Measurements from ENCODE around the gene CLSTN2. TPM values are rescaled to one million over a fixed set of nuclear protein-coding genes. Genes with fewer than 3 reads are reported as not detected.

Gene CLSTN2
- total and polyA plus RNA-seq, 2 of the 13 experiments (the other 11 are each of a cell fraction or from before 2014, with no cell fraction given): not detected

GRCh38 chr3:140447136-140447535, 512.2 kb downstream of the CLSTN2 start:
- Histone ChIP-seq H3K36me3 (replicated peaks in 1 of 2; ENCODE audit: control insufficient read depth in 1 of 2, insufficient read depth in 2 of 2, low read length in 2 of 2) (no peaks in the 10 kb centered on the region), H3K9ac (ENCODE audit: insufficient read depth, low read depth, low read length) (no peak overlapping the region), H3K9me3 (ENCODE audit: low read length) (no peaks in the 10 kb centered on the region), H3K4me1 (ENCODE audit: insufficient read depth, low read length) (no peaks in the 10 kb centered on the region), H3K79me2 (ENCODE audit: insufficient read depth, low read length) (no peaks in the 10 kb centered on the region), H2AFZ (ENCODE audit: low read length) (no peak overlapping the region), H3K27ac (ENCODE audit: extremely low read length, insufficient read depth, low read length) (no peak overlapping the region), H3K4me3 (replicated peaks in 1 of 3; ENCODE audit: insufficient read depth in 1 of 3, low read depth in 2 of 3, low read length in 3 of 3) (no peak overlapping the region), H3K4me2 (ENCODE audit: low read depth, low read length) (no peak overlapping the region), H4K20me1 (ENCODE audit: insufficient read depth, low read length) (no peaks in the 10 kb centered on the region), H3K27me3 (ENCODE audit: control insufficient read depth in 1 of 2, insufficient read depth in 2 of 2, low read length in 2 of 2) (no peaks in the 10 kb centered on the region)
- in situ Hi-C loops (cut with HindIII; ENCODE audit: extremely low pct_ligation_motif_present, low pct_unique_long_range_greater_than_20kb): no loop called here
- 57% methylated on average over 6 of the region's 6 CpGs for WGBS (ENCODE audit: low lambda C conversion rate)
- DNase-seq (ENCODE audit: low spot score) (no peak), ATAC-seq (no peak), FAIRE-seq (no peak)
- no peak for TF ChIP-seq CAMTA2 (CRISPR knock-in tag; IDR thresholded peaks at IDR 0.05; ENCODE audit: borderline replicate concordance)
- no peak for TF ChIP-seq NRL (CRISPR knock-in tag; IDR thresholded peaks at IDR 0.05; ENCODE audit: borderline replicate concordance)
- no peak for TF ChIP-seq ZFP82 (CRISPR knock-in tag; IDR thresholded peaks at IDR 0.05; ENCODE audit: borderline replicate concordance)
- no peak for TF ChIP-seq SRF (IDR thresholded peaks at IDR 0.05; ENCODE audit: low read depth, low read length)
- no peak for TF ChIP-seq ZKSCAN8 (CRISPR knock-in tag; IDR thresholded peaks at IDR 0.05; ENCODE audit: borderline replicate concordance)
- no peak for TF ChIP-seq NR2F6 (IDR thresholded peaks at IDR 0.05)
- no peak for TF ChIP-seq NR2F6 (CRISPR knock-in tag; IDR thresholded peaks at IDR 0.05)
- no peak for TF ChIP-seq ZNF75D (CRISPR knock-in tag; IDR thresholded peaks at IDR 0.05; ENCODE audit: borderline replicate concordance)
- no peak for TF ChIP-seq ZNF235 (CRISPR knock-in tag; IDR thresholded peaks at IDR 0.05; ENCODE audit: borderline replicate concordance)
- no peak for TF ChIP-seq ZNF30 (CRISPR knock-in tag; IDR thresholded peaks at IDR 0.05)
- TF ChIP-seq NFYB (CRISPR knock-in tag; IDR thresholded peaks at IDR 0.05): no peak
- no peak for TF ChIP-seq ZNF468 (CRISPR knock-in tag; IDR thresholded peaks at IDR 0.05)
- no peak for TF ChIP-seq KDM6A (CRISPR knock-in tag; IDR thresholded peaks at IDR 0.05; ENCODE audit: low read depth)
- no peak for TF ChIP-seq MTA1 (CRISPR knock-in tag; IDR thresholded peaks at IDR 0.05; ENCODE audit: borderline replicate concordance)
- no peak for TF ChIP-seq TBP (CRISPR knock-in tag; IDR thresholded peaks at IDR 0.05)
- TF ChIP-seq PRDM15 (CRISPR knock-in tag; IDR thresholded peaks at IDR 0.05): no peak
- no peak for TF ChIP-seq ZNF205 (CRISPR knock-in tag; IDR thresholded peaks at IDR 0.05)
- no peak for TF ChIP-seq HNRNPH1 (optimal IDR thresholded peaks at IDR 0.05; ENCODE audit: low read depth, low read length)
- TF ChIP-seq IKZF5 (CRISPR knock-in tag; IDR thresholded peaks at IDR 0.05): no peak
- ChIA-PET CTCF (ENCODE audit: low intra/inter-chr PET ratio, low total read pairs) (no interaction called here), POLR2A (no interaction called here)
- intact Hi-C loops (cut with micrococcal nuclease; ENCODE audit: unreplicated experiment): no loop called here
- BruUV-seq (replicated peaks): no TSS peak
